D721Med (cell line): Measurements from ENCODE around the gene RBM47.
"Not testable (repeated sequence)": the region's sequence is repeated elsewhere in the genome, so short reads cannot be mapped to it uniquely, and the experiment has no call there.

Experiments used
- DNase-seq: peaks from one replicate; pipeline ENCODE4 v3.0.0; 2011; ENCODE audit warnings: low spot score; ENCODE audit not compliant: insufficient read length
- FAIRE-seq: peaks from 2 replicates; lab custom pipeline; 2011; peaks lifted over from hg19 to GRCh38; lab: Jason Lieb, UNC
- CTCF ChIP-seq: IDR thresholded peaks from 2 replicates; pipeline ENCODE4 v1.5.1; 2012; ENCODE audit warnings: mild to moderate bottlenecking, control low read depth; ENCODE audit not compliant: insufficient read depth; ENCODE audit errors: missing control alignments

Gene RBM47

GRCh38 chr4:40445671-40446070, 184.0 kb downstream of the RBM47 start:
- FAIRE-seq (no peak), DNase-seq (no peak)
- TF ChIP-seq CTCF: no peak

GRCh38 chr4:40441430-40441829, 188.2 kb downstream of the RBM47 start:
- DNase-seq (no peak), FAIRE-seq (no peak)
- TF ChIP-seq CTCF: no peak

GRCh38 chr4:40439519-40439918, 190.1 kb downstream of the RBM47 start:
- FAIRE-seq (no peak), DNase-seq (no peak)
- TF ChIP-seq CTCF: no peak

GRCh38 chr4:40438384-40439026, 191.2 kb downstream of the RBM47 start:
- no peak for TF ChIP-seq CTCF
- DNase-seq: no peak
- FAIRE-seq: no peak

- DNase-seq: no peak
- no peak for FAIRE-seq
- no peak for TF ChIP-seq CTCF
Measured at GRCh38 chr4:40437741-40438383, 191.8 kb downstream of the RBM47 start.

- not testable (repeated sequence) for DNase-seq, FAIRE-seq
Measured at GRCh38 chr4:40435306-40435705, 194.4 kb downstream of the RBM47 start.

GRCh38 chr4:40434126-40434687, 195.5 kb downstream of the RBM47 start:
- FAIRE-seq: no peak
- DNase-seq: no peak
- TF ChIP-seq CTCF: no peak
